NCI-H748 treated with DMSO at 0.1 percent for 48 hours (cell line): ENCODE results near the gene PLEKHD1.
"Not testable (repeated sequence)": the region's sequence is repeated elsewhere in the genome, so short reads cannot be mapped to it uniquely, and the experiment has no call there.

Source experiments
- DNase-seq: peaks from one replicate; lab custom pipeline; 2025; lab: John Stamatoyannopoulos, UW

Gene PLEKHD1

GRCh38 chr14:69481815-69482568 is 2.5 kb upstream of the PLEKHD1 start:
- no peak for DNase-seq

DNA sequence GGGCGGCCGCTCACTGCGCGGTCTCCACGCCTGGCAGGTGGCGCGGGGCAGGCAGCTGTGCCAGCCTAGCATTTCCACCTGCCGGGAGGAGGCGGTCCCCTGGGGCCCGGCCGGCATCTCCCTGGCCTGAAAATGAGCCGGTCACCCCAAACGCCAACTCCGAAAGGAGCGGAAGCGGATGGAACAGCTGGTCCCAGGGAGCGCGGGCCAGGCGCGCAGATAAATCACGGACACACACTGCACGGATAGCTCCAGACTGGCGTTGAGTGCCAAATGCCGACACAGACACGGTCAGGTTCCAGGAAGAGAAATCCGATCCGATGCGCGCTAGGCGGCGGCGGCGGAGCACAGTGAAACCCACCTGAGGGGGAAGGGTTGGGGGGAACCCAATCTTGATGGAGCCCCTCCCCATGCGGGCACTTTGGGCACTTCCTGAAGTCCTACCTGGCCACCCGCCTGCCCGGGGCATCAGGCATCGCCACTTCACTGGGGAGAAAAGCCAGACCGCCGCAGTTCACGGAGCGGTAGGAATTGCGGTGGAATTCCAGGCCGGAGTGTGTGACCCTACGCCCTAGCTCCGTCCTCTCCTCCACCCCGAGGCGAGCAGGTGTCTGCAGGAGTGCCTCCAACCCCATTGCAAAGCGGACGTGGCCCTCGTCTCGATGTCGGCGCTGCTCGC is 624 bp upstream of the PLEKHD1 start:
- peak; percentile 9 for DNase-seq

DNA sequence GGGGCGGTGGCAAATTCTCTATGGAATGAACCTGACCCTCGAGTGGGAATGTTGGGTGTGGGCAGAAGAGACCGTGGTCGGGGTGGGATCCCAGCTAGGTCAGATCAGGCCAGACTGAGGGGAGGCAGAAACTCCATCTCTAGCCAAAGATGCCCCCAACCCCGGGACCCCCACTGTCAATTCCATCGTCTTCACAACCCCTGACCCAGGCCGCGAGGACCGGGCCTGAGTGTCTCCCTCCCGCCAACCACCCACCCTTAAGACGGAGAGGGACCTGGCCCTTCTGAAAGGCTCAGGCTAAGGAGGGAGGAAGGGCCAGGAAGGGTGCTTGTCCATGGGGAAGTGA is 760 bp downstream of the PLEKHD1 start:
- DNase-seq: no peak

DNA sequence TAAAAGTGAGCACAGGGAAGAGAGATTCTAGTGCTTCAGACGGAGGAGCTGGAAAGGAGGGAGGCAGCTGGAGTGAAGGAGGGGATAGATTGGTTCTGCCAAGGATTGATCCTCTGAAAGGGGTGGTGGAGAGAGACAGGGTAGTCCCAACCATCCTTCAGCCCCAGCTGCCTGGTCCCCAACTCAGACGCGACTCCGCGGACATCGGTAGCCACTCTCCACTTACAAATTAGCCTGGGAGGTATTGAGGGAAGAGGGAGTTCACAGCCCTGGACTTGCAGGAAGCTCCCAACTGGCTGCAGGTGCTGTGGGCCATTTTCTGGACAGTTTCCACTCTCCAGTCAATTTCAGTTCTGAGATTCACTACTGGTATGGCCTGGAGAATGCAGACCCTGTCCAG is 1.2 kb downstream of the PLEKHD1 start:
- DNase-seq: no peak

DNA sequence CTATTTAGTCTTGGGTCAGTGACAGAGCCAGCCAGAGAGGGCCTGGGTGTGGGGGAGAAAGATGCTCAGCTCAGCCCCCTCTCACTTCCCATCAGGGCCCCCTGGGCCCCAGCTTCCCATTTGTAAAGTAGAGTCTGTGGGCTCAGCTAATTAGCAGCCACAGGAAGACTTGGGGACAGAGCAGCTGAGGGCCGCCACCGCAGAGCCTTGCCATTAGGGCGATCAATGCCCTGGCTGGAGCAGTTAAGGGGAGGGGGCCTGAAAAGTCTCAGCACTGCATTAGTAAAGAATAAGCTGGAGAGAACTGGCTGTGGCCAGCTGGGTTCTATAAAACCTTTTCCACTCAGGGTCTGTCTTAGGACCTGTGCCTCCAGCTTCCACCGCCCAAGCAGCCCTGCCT is 2.7 kb downstream of the PLEKHD1 start:
- no peak for DNase-seq

DNA sequence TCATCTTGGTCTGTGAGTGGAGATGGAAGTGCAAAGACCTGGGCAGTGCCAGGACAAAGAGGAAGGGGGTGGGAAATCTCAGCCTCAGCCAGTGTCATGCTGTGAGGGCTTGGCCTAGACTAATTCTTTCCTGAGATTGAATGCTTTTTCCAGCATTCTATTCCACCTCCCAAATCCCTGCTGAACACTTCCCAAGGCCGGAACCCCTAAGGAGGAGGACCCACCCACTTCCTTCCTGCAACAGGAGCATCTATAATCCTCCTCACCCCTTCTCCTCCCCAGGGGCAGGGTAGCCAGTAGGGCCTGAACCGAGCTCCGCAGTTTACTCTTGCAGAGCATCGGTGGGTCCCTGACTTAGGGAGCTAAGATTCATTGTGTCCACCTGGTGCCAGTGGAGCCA is 3.2 kb downstream of the PLEKHD1 start:
- no peak for DNase-seq

- no peak for DNase-seq
These were observed 5.0 kb downstream of the PLEKHD1 start for GRCh38 chr14:69489495-69489894.

GRCh38 chr14:69490219-69490918 is 5.8 kb downstream of the PLEKHD1 start:
- DNase-seq: no peak

DNA sequence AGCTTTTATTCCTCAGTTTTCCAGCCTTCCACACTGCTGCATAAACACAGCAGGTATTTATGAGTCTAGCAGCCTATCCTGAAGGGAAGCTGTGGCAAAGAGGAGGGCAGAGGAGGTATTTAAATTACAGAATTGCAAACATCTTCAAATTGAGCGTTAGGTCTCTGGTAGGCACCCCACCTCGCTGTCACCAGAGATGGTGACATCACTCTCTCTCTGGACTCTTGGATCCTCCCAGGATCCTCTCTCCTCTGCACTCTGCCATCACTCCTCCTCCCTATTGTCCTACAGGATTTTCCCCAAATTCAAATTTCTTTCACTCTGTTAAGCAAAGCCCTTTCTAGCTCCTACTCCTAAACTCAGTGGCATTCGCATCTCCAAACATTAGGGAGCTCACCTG is 6.7 kb downstream of the PLEKHD1 start:
- no peak for DNase-seq

DNA sequence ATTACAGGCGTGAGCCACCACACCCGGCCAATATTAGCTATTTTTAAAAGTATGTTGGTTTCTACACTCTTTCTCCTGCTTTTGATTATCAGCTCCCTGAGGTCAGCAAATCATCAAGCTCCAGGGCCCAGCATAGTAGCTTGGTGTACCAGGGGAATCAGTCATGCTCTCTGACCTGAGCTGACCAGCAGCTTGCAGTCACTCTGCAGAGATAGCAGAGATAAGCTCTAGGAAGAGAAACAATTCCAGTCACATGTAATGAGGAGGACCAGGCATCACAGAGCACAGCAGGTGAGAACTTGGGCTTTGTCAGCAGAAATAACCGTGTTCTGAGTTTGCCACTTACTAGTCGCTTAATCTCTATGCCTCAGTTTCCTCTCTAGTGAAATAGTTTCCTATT is 8.5 kb downstream of the PLEKHD1 start:
- no peak for DNase-seq

DNA sequence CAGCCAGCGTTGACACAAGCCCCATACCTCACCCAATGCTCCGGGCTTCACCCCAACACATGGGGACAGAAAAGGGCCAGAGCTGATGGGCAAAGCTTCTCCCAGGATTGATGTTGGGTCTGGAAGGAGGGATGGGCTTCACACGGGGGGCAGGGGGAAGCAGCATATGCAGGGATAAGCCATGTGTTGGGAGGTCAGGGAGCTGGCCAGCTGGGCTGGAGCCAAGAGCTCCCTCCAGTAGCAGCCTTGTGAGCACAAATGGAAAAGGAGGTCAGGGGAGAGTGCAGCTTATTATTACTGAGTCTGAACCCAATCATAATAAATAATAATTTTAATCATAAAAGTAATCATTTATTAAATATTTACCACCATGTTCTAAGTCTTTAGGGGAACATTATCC is 9.3 kb downstream of the PLEKHD1 start:
- no peak for DNase-seq

- DNase-seq: no peak
These were observed 10.9 kb downstream of the PLEKHD1 start for GRCh38 chr14:69495341-69495921.

- not testable (repeated sequence) for DNase-seq
These were observed 13.3 kb downstream of the PLEKHD1 start for GRCh38 chr14:69497866-69498265.

GRCh38 chr14:69498286-69498685 is 13.8 kb downstream of the PLEKHD1 start:
- DNase-seq: not testable (repeated sequence)

GRCh38 chr14:69499436-69499835 is 14.9 kb downstream of the PLEKHD1 start:
- no peak for DNase-seq

DNA sequence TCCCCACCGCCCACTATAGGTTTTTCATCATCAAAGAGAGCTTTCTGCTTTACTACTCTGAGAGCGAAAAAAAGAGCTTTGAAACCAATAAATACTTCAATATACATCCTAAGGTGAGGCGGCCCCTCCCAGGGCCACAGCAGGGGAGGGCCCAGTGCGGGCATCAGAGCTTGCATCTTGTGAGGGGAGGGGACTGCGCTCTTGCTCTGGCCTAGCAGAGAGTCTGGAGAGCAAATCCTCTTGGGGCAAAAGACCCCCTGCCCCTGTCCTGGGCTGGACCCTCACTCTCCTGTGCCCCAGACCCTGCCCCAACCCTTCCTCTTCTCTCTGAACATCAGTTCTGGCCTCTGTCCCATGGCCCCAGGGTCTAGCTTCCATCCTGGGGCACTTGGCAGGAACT is 15.6 kb downstream of the PLEKHD1 start:
- no peak for DNase-seq

- no peak for DNase-seq
These were observed 16.2 kb downstream of the PLEKHD1 start for GRCh38 chr14:69500736-69501135.

- no peak for DNase-seq
These were observed 16.9 kb downstream of the PLEKHD1 start for GRCh38 chr14:69501423-69501838.

DNA sequence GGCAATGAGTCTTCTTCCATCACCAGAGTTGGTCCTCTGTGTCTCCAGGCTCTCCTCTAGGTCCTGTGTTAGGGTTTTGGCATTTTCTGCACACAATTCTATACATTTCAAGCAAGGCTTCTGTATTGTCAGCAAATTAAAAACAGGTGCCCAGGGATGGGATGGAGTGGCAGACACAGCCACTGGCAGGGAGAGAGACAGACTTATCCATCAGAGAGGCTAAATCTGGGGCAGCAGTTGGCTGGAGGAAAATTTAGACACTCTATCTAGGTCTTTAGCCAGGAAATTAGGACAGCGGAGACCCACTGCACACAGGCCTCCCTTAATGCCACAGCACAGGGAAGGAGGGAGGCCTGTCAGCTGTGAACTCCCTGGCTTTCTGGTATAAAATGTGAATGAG is 20.2 kb downstream of the PLEKHD1 start:
- DNase-seq: no peak

- no peak for DNase-seq
These were observed 21.1 kb downstream of the PLEKHD1 start for GRCh38 chr14:69505338-69506240.

DNA sequence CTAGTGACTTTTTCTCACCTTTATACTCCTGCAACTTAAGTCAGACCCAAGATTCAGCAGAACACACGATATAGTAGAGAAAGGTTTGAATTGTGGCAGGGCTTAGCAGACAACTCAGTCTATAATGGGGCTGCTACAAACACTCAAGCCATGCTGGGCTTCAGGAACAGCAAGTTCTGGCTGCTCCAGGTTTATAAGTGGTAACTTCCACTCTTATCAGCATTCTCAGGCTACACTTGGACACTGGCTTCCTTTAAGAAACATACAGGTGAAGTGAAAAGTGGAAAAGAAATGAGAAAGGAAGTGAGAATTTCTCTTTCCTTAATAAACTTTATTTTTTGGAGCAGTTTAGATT is 21.7 kb downstream of the PLEKHD1 start:
- no peak for DNase-seq
